Mucosa of rectum (tissue), 2 donors: ENCODE data around the gene TBCE.

Source experiments
- H3K27ac ChIP-seq, 2 donors: one replicate each; pipeline ENCODE4 v1.7.0; 2013; ENCODE audit warnings: inconsistent platforms in 2 of 2, low read depth in 2 of 2, low read length in 2 of 2
- H3K27me3 ChIP-seq, 2 donors: one replicate each; pipeline ENCODE4 v1.7.0; 2013; ENCODE audit warnings: low read length in 2 of 2; ENCODE audit not compliant: control insufficient read depth in 2 of 2, insufficient read depth in 2 of 2
- H3K36me3 ChIP-seq, 2 donors: one replicate each; pipeline ENCODE4 v1.7.0; 2013; ENCODE audit warnings: low read length in 2 of 2; ENCODE audit not compliant: control insufficient read depth in 2 of 2, insufficient read depth in 2 of 2
- H3K4me1 ChIP-seq, 2 donors: one replicate each; pipeline ENCODE4 v1.7.0; 2013; ENCODE audit warnings: low read length in 2 of 2, mild to moderate bottlenecking in 1 of 2; ENCODE audit not compliant: control insufficient read depth in 2 of 2, insufficient read depth in 2 of 2
- H3K4me3 ChIP-seq, 2 donors: one replicate each; pipeline ENCODE4 v1.7.0; 2013; ENCODE audit warnings: low read length in 2 of 2
- H3K9ac ChIP-seq, 2 donors: one replicate each; pipeline ENCODE4 v1.7.0; 2013; ENCODE audit warnings: low read length in 2 of 2, low read depth in 1 of 2, mild to moderate bottlenecking in 1 of 2
- H3K9me3 ChIP-seq, 2 donors: one replicate each; pipeline ENCODE4 v1.7.0; 2013; ENCODE audit warnings: low read length in 2 of 2; ENCODE audit not compliant: control insufficient read depth in 2 of 2
- donor health status: healthy.
- donor health status: Normal muscosa, but diverticular disease.

Gene TBCE

DNA sequence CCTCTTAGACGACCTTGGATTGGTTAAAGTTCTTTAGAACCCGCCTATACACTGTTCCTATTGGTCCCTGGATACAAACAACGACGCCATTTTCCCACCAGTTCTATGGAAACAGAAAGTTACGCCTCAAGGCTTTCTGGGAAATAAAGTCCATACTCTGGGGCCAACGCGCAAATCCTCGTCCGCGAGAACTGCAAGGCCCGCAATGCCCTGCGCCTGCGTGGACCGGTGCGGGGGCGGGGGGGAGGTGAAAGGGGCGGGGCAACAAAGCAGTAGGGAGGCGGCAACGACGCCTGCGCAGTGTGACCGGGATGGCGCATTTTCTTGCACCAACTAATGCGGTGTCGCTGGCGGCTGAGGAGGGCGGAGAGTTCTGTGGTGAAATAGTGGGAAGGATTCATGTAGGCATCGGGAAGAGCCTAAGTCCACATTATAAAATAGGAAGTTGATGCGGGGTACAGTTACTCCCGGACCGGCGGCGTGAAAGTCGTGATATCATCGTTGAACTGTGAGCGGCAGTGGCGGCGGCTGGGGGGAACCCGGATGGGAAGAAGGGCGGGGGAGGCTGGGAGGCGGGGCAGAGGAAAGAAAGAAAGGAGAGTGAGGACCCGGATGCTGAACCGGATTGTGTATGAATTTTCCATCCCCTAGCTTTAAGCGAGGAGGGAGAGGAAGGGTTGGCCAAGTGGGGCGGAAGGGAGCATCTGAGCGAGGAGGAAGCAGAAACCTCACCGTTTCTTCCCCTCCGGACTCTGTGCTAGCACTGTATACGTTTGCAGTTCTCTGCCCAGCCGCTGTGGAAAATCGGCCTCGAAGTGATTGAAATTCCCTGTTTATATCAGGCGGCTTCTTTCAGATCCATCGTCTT is 38.7 kb upstream of the TBCE start, which contains the start of gene GGPS1:
TSS of gene GGPS1 (plus strand) at position 300 of the 868 bp plus-strand sequence. CDS start 6,695 bp downstream, outside the sequence.
- Histone ChIP-seq H3K9ac (peak within 1 kb of the TSS; percentile 90 to 95), H3K27me3 (no peaks in the 10 kb centered on the region), H3K36me3 (no peaks in the 10 kb centered on the region), H3K9me3 (no peaks in the 10 kb centered on the region), H3K4me3 (peak within 1 kb of the TSS; percentile 89 to 99), H3K27ac (peak within 1 kb of the TSS; percentile 95 to 96), H3K4me1 (peaks cover 17 to 28% of the 10 kb centered on the region in 2 donors)

- Histone ChIP-seq H3K4me3 (peak overlapping the region; percentile 72 to 99), H3K9ac (peak overlapping the region; percentile 70 to 95), H3K27ac (peak overlapping the region; percentile 93 to 96), H3K27me3 (no peaks in the 10 kb centered on the region), H3K9me3 (no peaks in the 10 kb centered on the region), H3K4me1 (peaks cover 17 to 28% of the 10 kb centered on the region in 2 donors), H3K36me3 (no peaks in the 10 kb centered on the region)
These were observed 37.9 kb upstream of the TBCE start for GRCh38 chr1:235329139-235329902.

DNA sequence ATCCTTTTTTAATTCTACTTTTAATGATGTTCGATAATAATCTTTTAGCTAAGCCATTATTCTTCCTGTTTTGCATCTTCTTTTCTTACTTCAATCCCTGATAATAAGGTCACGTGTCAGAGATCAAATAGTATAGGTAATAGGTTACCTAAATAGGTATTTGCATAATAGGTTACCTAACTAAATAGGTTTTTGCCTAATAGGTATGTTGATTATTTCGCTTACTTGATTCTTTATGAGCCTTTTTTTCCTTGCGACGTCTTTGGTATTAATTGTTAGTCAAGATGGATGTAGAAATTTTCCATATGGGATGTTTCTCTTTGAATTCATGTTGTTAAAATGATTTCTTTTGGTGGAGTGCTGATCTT is 36.3 kb upstream of the TBCE start:
- Histone ChIP-seq H3K27me3 (no peaks in the 10 kb centered on the region), H3K27ac (no peak overlapping the region), H3K4me1 (peaks cover 7 to 18% of the 10 kb centered on the region in 2 donors), H3K9ac (peak overlapping the region in 1 of 2 donors; percentile 29), H3K36me3 (no peaks in the 10 kb centered on the region), H3K4me3 (peak overlapping the region; percentile 26 to 43), H3K9me3 (no peaks in the 10 kb centered on the region)

GRCh38 chr1:235331401-235331800 is 35.8 kb upstream of the TBCE start:
- Histone ChIP-seq H3K4me3 (no peak overlapping the region), H3K36me3 (no peaks in the 10 kb centered on the region), H3K9me3 (no peaks in the 10 kb centered on the region), H3K27ac (no peak overlapping the region), H3K27me3 (no peaks in the 10 kb centered on the region), H3K9ac (no peak overlapping the region), H3K4me1 (peaks cover 4 to 13% of the 10 kb centered on the region in 2 donors)

DNA sequence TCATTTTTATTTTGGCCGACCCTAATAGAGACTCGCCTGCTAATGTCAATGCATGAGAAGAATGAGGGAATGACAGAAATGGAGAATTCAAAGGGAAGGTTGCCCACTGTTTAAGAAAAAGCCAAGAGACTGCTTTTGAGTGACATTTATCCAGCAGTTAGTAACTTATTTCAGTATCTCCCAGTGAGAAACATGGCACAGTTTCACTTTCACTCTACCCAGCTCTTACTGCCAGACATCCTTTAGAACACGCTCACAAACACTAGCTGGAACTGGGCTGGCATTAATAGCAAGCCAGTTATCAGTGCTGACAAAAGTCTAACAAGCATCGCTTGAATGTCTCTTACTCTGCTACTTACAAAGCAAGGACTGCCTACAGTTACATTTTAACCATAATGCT is 30.3 kb upstream of the TBCE start:
- H3K36me3 ChIP-seq: peaks cover 7 to 12% of the 10 kb centered on the region in 2 donors

DNA sequence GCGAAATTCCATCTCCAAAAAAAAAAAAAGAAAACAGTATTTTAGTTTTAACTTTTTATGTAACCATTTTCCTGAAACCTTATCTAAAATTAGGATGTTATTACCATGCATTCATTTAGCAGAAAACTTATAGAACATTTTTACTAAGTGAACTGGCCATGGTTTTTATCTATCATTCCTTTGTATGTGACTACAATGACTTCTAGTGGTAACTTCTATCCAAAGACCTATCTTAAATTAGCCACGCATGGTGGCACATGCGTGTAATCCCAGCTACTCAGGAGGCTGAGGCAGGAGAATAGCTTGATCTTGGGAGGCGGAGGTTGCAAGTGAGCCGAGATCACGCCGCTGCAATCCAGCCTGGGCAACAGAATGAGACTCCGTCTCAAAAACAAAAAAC is 27.5 kb upstream of the TBCE start:
- H3K9me3 ChIP-seq: no peaks in the 10 kb centered on the region
- no peaks in the 10 kb centered on the region for H3K4me1 ChIP-seq
- no peak overlapping the region for H3K4me3 ChIP-seq
- H3K27me3 ChIP-seq: no peaks in the 10 kb centered on the region
- H3K9ac ChIP-seq: no peak overlapping the region
- H3K36me3 ChIP-seq: peaks cover 18 to 23% of the 10 kb centered on the region in 2 donors
- H3K27ac ChIP-seq: no peak overlapping the region

More for the DNA sequence above, 30.3 kb upstream of the TBCE start:
- Histone ChIP-seq H3K4me3 (no peak overlapping the region), H3K9ac (no peak overlapping the region), H3K9me3 (no peaks in the 10 kb centered on the region), H3K4me1 (no peaks in the 10 kb centered on the region), H3K27me3 (no peaks in the 10 kb centered on the region), H3K27ac (peak overlapping the region in 1 of 2 donors; percentile 10)

DNA sequence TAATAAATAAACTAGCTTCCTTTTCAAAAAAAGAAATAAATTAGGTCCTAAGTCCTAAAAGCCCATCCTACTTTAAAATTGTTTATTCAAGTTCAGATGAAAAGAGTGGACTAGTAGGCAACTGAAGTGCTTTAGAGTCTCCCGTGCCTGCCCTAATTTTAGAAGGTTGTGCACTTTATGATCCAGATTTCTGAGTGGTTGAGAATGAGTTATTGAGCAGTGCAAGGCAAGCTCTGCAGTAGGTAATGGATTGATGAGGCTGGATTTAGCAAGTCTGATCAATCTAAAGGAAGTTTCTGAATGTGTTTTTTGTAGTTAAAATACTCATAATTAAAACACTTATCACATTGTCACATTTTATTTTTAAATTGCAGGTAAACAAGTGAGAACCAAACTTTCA is 25.9 kb upstream of the TBCE start:
- Histone ChIP-seq H3K4me1 (no peaks in the 10 kb centered on the region), H3K9ac (no peak overlapping the region), H3K27me3 (no peaks in the 10 kb centered on the region), H3K36me3 (peaks cover 23 to 27% of the 10 kb centered on the region in 2 donors), H3K9me3 (no peaks in the 10 kb centered on the region), H3K27ac (no peak overlapping the region), H3K4me3 (no peak overlapping the region)

- Histone ChIP-seq H3K27me3 (no peaks in the 10 kb centered on the region), H3K9ac (no peak overlapping the region), H3K27ac (no peak overlapping the region), H3K4me1 (no peaks in the 10 kb centered on the region), H3K9me3 (no peaks in the 10 kb centered on the region), H3K4me3 (no peak overlapping the region), H3K36me3 (peaks cover 20 to 22% of the 10 kb centered on the region in 2 donors)
These were observed 25.2 kb upstream of the TBCE start for GRCh38 chr1:235342039-235342438.

DNA sequence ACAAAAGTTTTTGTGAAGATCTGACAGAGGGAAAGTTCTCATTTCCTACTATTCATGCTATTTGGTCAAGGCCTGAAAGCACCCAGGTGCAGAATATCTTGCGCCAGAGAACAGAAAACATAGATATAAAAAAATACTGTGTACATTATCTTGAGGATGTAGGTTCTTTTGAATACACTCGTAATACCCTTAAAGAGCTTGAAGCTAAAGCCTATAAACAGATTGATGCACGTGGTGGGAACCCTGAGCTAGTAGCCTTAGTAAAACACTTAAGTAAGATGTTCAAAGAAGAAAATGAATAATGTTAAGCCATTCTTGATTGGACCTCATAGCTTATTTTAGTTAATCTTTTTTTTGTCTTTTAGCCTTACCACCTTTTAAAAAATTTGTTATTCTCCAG is 24.8 kb upstream of the TBCE start:
- Histone ChIP-seq H3K27me3 (no peaks in the 10 kb centered on the region), H3K36me3 (peaks cover 20% of the 10 kb centered on the region in 2 donors), H3K27ac (no peak overlapping the region), H3K9me3 (no peaks in the 10 kb centered on the region), H3K4me3 (no peak overlapping the region), H3K9ac (no peak overlapping the region), H3K4me1 (no peaks in the 10 kb centered on the region)

GRCh38 chr1:235343726-235344125 is 23.5 kb upstream of the TBCE start:
- H3K27me3 ChIP-seq: no peaks in the 10 kb centered on the region
- no peaks in the 10 kb centered on the region for H3K9me3 ChIP-seq
- no peak overlapping the region for H3K9ac ChIP-seq
- no peak overlapping the region for H3K27ac ChIP-seq
- H3K4me1 ChIP-seq: no peaks in the 10 kb centered on the region
- H3K4me3 ChIP-seq: no peak overlapping the region
- peaks cover 12 to 20% of the 10 kb centered on the region in 2 donors for H3K36me3 ChIP-seq
